Measurements from ENCODE around the gene SLC50A1.

SLC50A1 gene

GRCh38 chr1:155104605-155105534 is 30.8 kb upstream of the SLC50A1 start:
- H3K4me3 ChIP-seq (ENCODE audit: low read length): peak overlapping the region; percentile 33
- peaks cover 11% of the 10 kb centered on the region for H3K27me3 ChIP-seq (replicated peaks; ENCODE audit: control insufficient read depth, insufficient read depth, low read length)
- no peak for DNase-seq (ENCODE audit: low read depth)
- H3K4me1 ChIP-seq (ENCODE audit: control insufficient read depth, insufficient read depth, low read length): peaks cover 36% of the 10 kb centered on the region
- H3K9ac ChIP-seq (ENCODE audit: low read length): peak overlapping the region; percentile 56
- no peaks in the 10 kb centered on the region for H3K36me3 ChIP-seq (ENCODE audit: control insufficient read depth, insufficient read depth, low read length, severe bottlenecking)
- no peaks in the 10 kb centered on the region for H3K9me3 ChIP-seq (ENCODE audit: control insufficient read depth, low read length)

- H3K4me1 ChIP-seq (ENCODE audit: control insufficient read depth, insufficient read depth, low read length): peaks cover 36% of the 10 kb centered on the region
- peak overlapping the region; percentile 56 for H3K9ac ChIP-seq (ENCODE audit: low read length)
- H3K9me3 ChIP-seq (ENCODE audit: control insufficient read depth, low read length): no peaks in the 10 kb centered on the region
- peak overlapping the region; percentile 33 for H3K4me3 ChIP-seq (ENCODE audit: low read length)
- H3K36me3 ChIP-seq (ENCODE audit: control insufficient read depth, insufficient read depth, low read length, severe bottlenecking): no peaks in the 10 kb centered on the region
- no peak for DNase-seq (ENCODE audit: low read depth)
- H3K27me3 ChIP-seq (replicated peaks; ENCODE audit: control insufficient read depth, insufficient read depth, low read length): peaks cover 11% of the 10 kb centered on the region
Measured at GRCh38 chr1:155105604-155106011, 30.0 kb upstream of the SLC50A1 start.

GRCh38 chr1:155106862-155107261 is 28.8 kb upstream of the SLC50A1 start:
- H3K4me3 ChIP-seq (ENCODE audit: low read length): no peak overlapping the region
- H3K4me1 ChIP-seq (ENCODE audit: control insufficient read depth, insufficient read depth, low read length): peaks cover 36% of the 10 kb centered on the region
- H3K27me3 ChIP-seq (replicated peaks; ENCODE audit: control insufficient read depth, insufficient read depth, low read length): peaks cover 14% of the 10 kb centered on the region
- no peaks in the 10 kb centered on the region for H3K9me3 ChIP-seq (ENCODE audit: control insufficient read depth, low read length)
- DNase-seq (ENCODE audit: low read depth): no peak
- H3K9ac ChIP-seq (ENCODE audit: low read length): no peak overlapping the region
- H3K36me3 ChIP-seq (ENCODE audit: control insufficient read depth, insufficient read depth, low read length, severe bottlenecking): no peaks in the 10 kb centered on the region

- peaks cover 31% of the 10 kb centered on the region for H3K4me1 ChIP-seq (ENCODE audit: control insufficient read depth, insufficient read depth, low read length)
- H3K9me3 ChIP-seq (ENCODE audit: control insufficient read depth, low read length): no peaks in the 10 kb centered on the region
- H3K9ac ChIP-seq (ENCODE audit: low read length): no peak overlapping the region
- no peaks in the 10 kb centered on the region for H3K36me3 ChIP-seq (ENCODE audit: control insufficient read depth, insufficient read depth, low read length, severe bottlenecking)
- no peak overlapping the region for H3K4me3 ChIP-seq (ENCODE audit: low read length)
- no peak for DNase-seq (ENCODE audit: low read depth)
- H3K27me3 ChIP-seq (replicated peaks; ENCODE audit: control insufficient read depth, insufficient read depth, low read length): peaks cover 14% of the 10 kb centered on the region
Measured at GRCh38 chr1:155107309-155108264, 28.1 kb upstream of the SLC50A1 start.

- no peaks in the 10 kb centered on the region for H3K36me3 ChIP-seq (ENCODE audit: control insufficient read depth, insufficient read depth, low read length, severe bottlenecking)
- no peak for DNase-seq (ENCODE audit: low read depth)
- no peaks in the 10 kb centered on the region for H3K9me3 ChIP-seq (ENCODE audit: control insufficient read depth, low read length)
Measured at GRCh38 chr1:155108296-155108695, 27.4 kb upstream of the SLC50A1 start.

GRCh38 chr1:155110381-155110780 is 25.3 kb upstream of the SLC50A1 start:
- peaks cover 16% of the 10 kb centered on the region for H3K27me3 ChIP-seq (replicated peaks; ENCODE audit: control insufficient read depth, insufficient read depth, low read length)
- DNase-seq (ENCODE audit: low read depth): no peak
- peaks cover 18% of the 10 kb centered on the region for H3K4me1 ChIP-seq (ENCODE audit: control insufficient read depth, insufficient read depth, low read length)
- no peaks in the 10 kb centered on the region for H3K36me3 ChIP-seq (ENCODE audit: control insufficient read depth, insufficient read depth, low read length, severe bottlenecking)
- H3K9ac ChIP-seq (ENCODE audit: low read length): no peak overlapping the region
- H3K4me3 ChIP-seq (ENCODE audit: low read length): no peak overlapping the region
- H3K9me3 ChIP-seq (ENCODE audit: control insufficient read depth, low read length): no peaks in the 10 kb centered on the region

More at GRCh38 chr1:155108296-155108695, 27.4 kb upstream of the SLC50A1 start:
- H3K4me3 ChIP-seq (ENCODE audit: low read length): no peak overlapping the region
- H3K27me3 ChIP-seq (replicated peaks; ENCODE audit: control insufficient read depth, insufficient read depth, low read length): peaks cover 14% of the 10 kb centered on the region
- no peak overlapping the region for H3K9ac ChIP-seq (ENCODE audit: low read length)
- peaks cover 30% of the 10 kb centered on the region for H3K4me1 ChIP-seq (ENCODE audit: control insufficient read depth, insufficient read depth, low read length)

- Histone ChIP-seq H3K9me3 (ENCODE audit: control insufficient read depth, low read length) (no peaks in the 10 kb centered on the region), H3K4me3 (ENCODE audit: low read length) (no peak overlapping the region), H3K4me1 (ENCODE audit: control insufficient read depth, insufficient read depth, low read length) (peaks cover 13% of the 10 kb centered on the region), H3K9ac (ENCODE audit: low read length) (no peak overlapping the region), H3K36me3 (ENCODE audit: control insufficient read depth, insufficient read depth, low read length, severe bottlenecking) (no peaks in the 10 kb centered on the region), H3K27me3 (replicated peaks; ENCODE audit: control insufficient read depth, insufficient read depth, low read length) (peaks cover 16% of the 10 kb centered on the region)
- DNase-seq (ENCODE audit: low read depth): no peak
Measured at GRCh38 chr1:155110826-155111225, 24.8 kb upstream of the SLC50A1 start.

- no peak for DNase-seq (ENCODE audit: low read depth)
- H3K4me1 ChIP-seq (ENCODE audit: control insufficient read depth, insufficient read depth, low read length): no peaks in the 10 kb centered on the region
- peaks cover 21% of the 10 kb centered on the region for H3K27me3 ChIP-seq (replicated peaks; ENCODE audit: control insufficient read depth, insufficient read depth, low read length)
- H3K9me3 ChIP-seq (ENCODE audit: control insufficient read depth, low read length): no peaks in the 10 kb centered on the region
- H3K36me3 ChIP-seq (ENCODE audit: control insufficient read depth, insufficient read depth, low read length, severe bottlenecking): no peaks in the 10 kb centered on the region
- H3K9ac ChIP-seq (ENCODE audit: low read length): no peak overlapping the region
- H3K4me3 ChIP-seq (ENCODE audit: low read length): no peak overlapping the region
Measured at GRCh38 chr1:155113450-155113980, 22.1 kb upstream of the SLC50A1 start.

- Histone ChIP-seq H3K9me3 (ENCODE audit: control insufficient read depth, low read length) (no peaks in the 10 kb centered on the region), H3K9ac (ENCODE audit: low read length) (no peak overlapping the region), H3K27me3 (replicated peaks; ENCODE audit: control insufficient read depth, insufficient read depth, low read length) (peaks cover 44% of the 10 kb centered on the region), H3K4me3 (ENCODE audit: low read length) (no peak overlapping the region), H3K36me3 (ENCODE audit: control insufficient read depth, insufficient read depth, low read length, severe bottlenecking) (no peaks in the 10 kb centered on the region), H3K4me1 (ENCODE audit: control insufficient read depth, insufficient read depth, low read length) (no peaks in the 10 kb centered on the region)
- no peak for DNase-seq (ENCODE audit: low read depth)
Measured at GRCh38 chr1:155116113-155116764, 19.4 kb upstream of the SLC50A1 start.

GRCh38 chr1:155117610-155118009 is 18.0 kb upstream of the SLC50A1 start:
- H3K36me3 ChIP-seq (ENCODE audit: control insufficient read depth, insufficient read depth, low read length, severe bottlenecking): no peaks in the 10 kb centered on the region
- no peak overlapping the region for H3K9ac ChIP-seq (ENCODE audit: low read length)
- H3K4me1 ChIP-seq (ENCODE audit: control insufficient read depth, insufficient read depth, low read length): no peaks in the 10 kb centered on the region
- no peaks in the 10 kb centered on the region for H3K9me3 ChIP-seq (ENCODE audit: control insufficient read depth, low read length)
- no peak overlapping the region for H3K4me3 ChIP-seq (ENCODE audit: low read length)
- DNase-seq (ENCODE audit: low read depth): no peak
- H3K27me3 ChIP-seq (replicated peaks; ENCODE audit: control insufficient read depth, insufficient read depth, low read length): peaks cover 48% of the 10 kb centered on the region

All from adipocyte (in vitro differentiated cells).